K562 (cell line): ENCODE results near the gene INPP4B. TPM values are rescaled to one million over a fixed set of nuclear protein-coding genes. Genes with fewer than 3 reads are reported as not detected.

Source experiments
- ATAC-seq: fragments of 200-7000 bp; cut with Tn5 transposase; 3 replicates; pipeline ENCODE4 v1.9.1; 2020; ENCODE audit warnings: moderate library complexity
- BruUV-seq: library from RNA; stranded (reverse); fragments of 400-500 nt; replicated peaks from 2 replicates; lab custom pipeline; 2021; lab: Mats Ljungman, UMichigan
- CTCF ChIA-PET: fragments of 300-600 bp; formaldehyde crosslinking; extraction: SDS; loops from one replicate; lab custom pipeline; 2021; ENCODE audit warnings: low intra/inter-chr PET ratio; lab: Yijun Ruan, JAX
- POLR2A ChIA-PET: fragments of 300-600, 350-650 bp; sonication (Branson Sonifier 250); formaldehyde crosslinking; extraction: SDS; loops from one replicate; lab custom pipeline; 2021; ENCODE audit warnings: antibody characterized with exemption, inconsistent platforms; lab: Yijun Ruan, JAX
- DNase-seq, 4 experiments: peaks; one replicate each; pipeline versions ENCODE4 v3.0.0 to v3.0.0-alpha.2; 2011 to 2018; ENCODE audit warnings: low spot score in 3 of 4, mixed read lengths in 3 of 4; ENCODE audit errors: extremely low read depth in 1 of 4
- FAIRE-seq: peaks from 2 replicates; lab custom pipeline; 2011; peaks lifted over from hg19 to GRCh38; lab: Jason Lieb, UNC
- H2AFZ ChIP-seq: 2 replicates; pipeline ENCODE4 v1.6.0; 2011; ENCODE audit warnings: low read depth, low read length, control low read depth, inconsistent platforms
- H3K27ac ChIP-seq: fragments of 200-600 bp; 3 replicates; pipeline ENCODE4 v1.8.0; 2011; ENCODE audit warnings: low read depth, mild to moderate bottlenecking, control low read depth, inconsistent platforms, low read length, moderate library complexity, mixed read lengths; ENCODE audit errors: extremely low read depth
- H3K27me3 ChIP-seq, 2 experiments: fragments of 300-600 bp in 1 of 2; 2 replicates in 1 of 2; 3 replicates in 1 of 2; pipeline versions ENCODE4 v1.6.0 to v1.8.0; 2011; ENCODE audit warnings: inconsistent platforms in 2 of 2, low read length in 2 of 2, mild to moderate bottlenecking in 1 of 2, mixed read lengths in 1 of 2, moderate library complexity in 1 of 2; ENCODE audit not compliant: control insufficient read depth in 2 of 2, insufficient read depth in 2 of 2
- H3K36me3 ChIP-seq: fragments of 300-600 bp; 3 replicates; pipeline ENCODE4 v1.8.0; 2011; ENCODE audit warnings: mild to moderate bottlenecking, low read length, inconsistent platforms; ENCODE audit not compliant: control insufficient read depth, insufficient read depth
- H3K4me1 ChIP-seq, 2 experiments: fragments of 200-600 bp in 1 of 2; replicated peaks in 1 of 2; 2 replicates in 1 of 2; 3 replicates in 1 of 2; pipeline versions ENCODE4 v1.5.1 to v1.8.0; 2011; ENCODE audit warnings: inconsistent platforms in 2 of 2, low read length in 2 of 2, mild to moderate bottlenecking in 1 of 2, mixed read lengths in 1 of 2, moderate library complexity in 1 of 2; ENCODE audit not compliant: control insufficient read depth in 2 of 2, insufficient read depth in 2 of 2
- H3K4me2 ChIP-seq: 2 replicates; pipeline ENCODE4 v1.6.1; 2011; ENCODE audit warnings: low read length, control low read depth, inconsistent platforms, mixed read lengths; ENCODE audit not compliant: insufficient read depth
- H3K4me3 ChIP-seq: fragments of 200-600 bp; sonication (generic), shearing (Covaris generic); 2 replicates; pipeline ENCODE4 v1.5.1; 2016; ENCODE audit warnings: control low read depth, inconsistent platforms
- H3K79me2 ChIP-seq: fragments of 200-600 bp; 3 replicates; pipeline ENCODE4 v1.8.0; 2011; ENCODE audit warnings: low read length, inconsistent platforms; ENCODE audit not compliant: control insufficient read depth, insufficient read depth
- H3K9ac ChIP-seq, 2 experiments: 2 replicates each; pipeline versions ENCODE4 v1.6.0 to v1.6.1; 2011; ENCODE audit warnings: low read depth in 2 of 2, low read length in 2 of 2, control low read depth in 1 of 2, inconsistent platforms in 1 of 2, mild to moderate bottlenecking in 1 of 2, mixed read lengths in 1 of 2; ENCODE audit not compliant: insufficient read depth in 1 of 2
- H3K9me1 ChIP-seq: one replicate; pipeline ENCODE4 v1.6.0; 2011; ENCODE audit warnings: inconsistent platforms, mild to moderate bottlenecking, low read length, moderate library complexity; ENCODE audit not compliant: control insufficient read depth, insufficient read depth
- H3K9me3 ChIP-seq: replicated peaks from 2 replicates; pipeline ENCODE4 v1.5.1; 2011; ENCODE audit warnings: low read depth, low read length, inconsistent platforms; ENCODE audit not compliant: control insufficient read depth, insufficient read depth
- H4K20me1 ChIP-seq: replicated peaks from 2 replicates; pipeline ENCODE4 v1.6.1; 2011; ENCODE audit warnings: low read length, inconsistent platforms, mixed read lengths; ENCODE audit not compliant: control insufficient read depth, insufficient read depth
- CTBP1 ChIP-seq: fragments of 450-650 bp; IDR thresholded peaks from 2 replicates; pipeline ENCODE4 v1.6.1; 2016; ENCODE audit warnings: borderline replicate concordance
- FOSL1 ChIP-seq: fragments of 200-800 bp; sonication (Bioruptor generic); conservative IDR thresholded peaks from 2 replicates; pipeline ENCODE4 v1.6.1; 2016; ENCODE audit warnings: missing genetic modification characterization, missing compliant biosample characterization
- HNRNPH1 ChIP-seq: fragments of 200-400 bp; formaldehyde crosslinking; optimal IDR thresholded peaks from 2 replicates; pipeline ENCODE3; 2017; ENCODE audit warnings: low read depth, mild to moderate bottlenecking, low read length, moderate library complexity
- JUND ChIP-seq, 2 experiments: IDR thresholded peaks; 2 replicates in 1 of 2; 3 replicates in 1 of 2; pipeline ENCODE4 v1.6.1; 2011; ENCODE audit warnings: borderline replicate concordance in 2 of 2, low read depth in 2 of 2, low read length in 2 of 2, improper control_type of control experiment in 1 of 2, missing biosample characterization in 1 of 2, missing genetic modification characterization in 1 of 2, missing genetic modification reagents in 1 of 2
- KDM5B ChIP-seq: fragments of 200-600 bp; sonication (generic); IDR thresholded peaks from 2 replicates; pipeline ENCODE4 v1.6.1; 2012; ENCODE audit warnings: low read depth, mild to moderate bottlenecking, moderate library complexity, low read length, control low read depth, inconsistent platforms; ENCODE audit not compliant: insufficient replicate concordance
- NR3C1 ChIP-seq: sonication (generic); formaldehyde crosslinking; IDR thresholded peaks from 2 replicates; pipeline ENCODE4 v1.8.1; 2022; ENCODE audit warnings: missing genetic modification reagents
- SRSF1 ChIP-seq: fragments of 200-400 bp; formaldehyde crosslinking; IDR thresholded peaks from 2 replicates; pipeline ENCODE4 v1.6.1; 2017; ENCODE audit warnings: mild to moderate bottlenecking, low read depth, low read length, moderate library complexity
- TCFL5 ChIP-seq: fragments of 250-450 bp; sonication (Bioruptor Pico); conservative IDR thresholded peaks from 2 replicates; pipeline ENCODE4 v1.6.1; 2021; ENCODE audit warnings: mild to moderate bottlenecking, moderate library complexity, matching md5 sums
- TEAD1 ChIP-seq, 2 experiments: fragments of 450-650 bp in 1 of 2; sonication (generic) in 1 of 2; formaldehyde crosslinking; IDR thresholded peaks; 2 replicates each; pipeline versions ENCODE4 v1.4.0 to v1.8.0; 2020 to 2022; ENCODE audit warnings: mild to moderate bottlenecking in 2 of 2, missing genetic modification reagents in 1 of 2
- TRIM28 ChIP-seq: fragments of 450-650 bp; IDR thresholded peaks from 2 replicates; pipeline ENCODE4 v1.6.1; 2017
- ZNF445 ChIP-seq: fragments of 250-450 bp; sonication (Bioruptor Pico); IDR thresholded peaks from 2 replicates; pipeline ENCODE4 v1.4.0; 2020; ENCODE audit warnings: low read depth, mild to moderate bottlenecking, moderate library complexity
- WGBS: fragments of 100-300 bp; shearing (Covaris generic); methylation state at CpG from one replicate; pipeline ENCODE4 v1.1.6; 2016; ENCODE audit warnings: low coverage, mixed read lengths; ENCODE audit not compliant: insufficient coverage; ENCODE audit errors: missing lambda C conversion rate; 5-methylcytosine and 5-hydroxymethylcytosine counted together
- in situ Hi-C: fragments of 300-500 bp; cut with MboI; formaldehyde crosslinking; loops from 4 replicates; pipeline ENCODE4 v1.15.0; 2018; ENCODE audit warnings: inconsistent platforms, mixed read lengths
- intact Hi-C: fragments of 100-400 bp; cut with micrococcal nuclease; formaldehyde crosslinking; loops from 2 replicates; pipeline ENCODE4 v1.14.2; 2022
- polyA plus RNA-seq, 8 experiments: library from polyadenylated mRNA; depleted of rRNA in 4 of 8; stranded (reverse) in 5 of 8; unstranded in 3 of 8; fragments of >200 nt; fragmentation: Nextera tagmentation in 2 of 8; fragmentation: Illumina TruSeq in 1 of 8; extraction: Ambion mirVana in 2 of 8; extraction: Trizol in 1 of 8; gene quantifications; 2 replicates each; pipeline versions ENCODE4 v1.2.1 to v1.2.3, GENCODE V29; 2011 to 2014; ENCODE audit warnings: inconsistent platforms in 1 of 8, missing spikeins in 1 of 8
- total RNA-seq, 7 experiments: library from RNA; depleted of rRNA in 6 of 7; stranded (reverse); fragments of >200 nt in 6 of 7; fragmentation: Illumina TruSeq in 2 of 7; extraction: Trizol in 2 of 7; gene quantifications; 2 replicates each; pipeline versions ENCODE4 v1.2.1 to v1.2.3, GENCODE V29; 2011 to 2021; ENCODE audit warnings: low replicate concordance in 1 of 7
- TF ChIP-seq, protein P1 (sequence below): sonication (generic); formaldehyde crosslinking; IDR thresholded peaks from 2 replicates; pipeline ENCODE4 v1.8.0; 2022; ENCODE audit warnings: mild to moderate bottlenecking, missing genetic modification reagents
- TF ChIP-seq, protein P2 (sequence below): fragments of 450-650 bp; IDR thresholded peaks from 2 replicates; pipeline ENCODE4 v1.6.1; 2017; ENCODE audit warnings: antibody characterized with exemption
- TF ChIP-seq, protein P3 (sequence below): fragments of 200-800 bp; sonication (Bioruptor generic); IDR thresholded peaks from 2 replicates; pipeline ENCODE4 v1.6.1; 2016; ENCODE audit warnings: missing genetic modification characterization, missing compliant biosample characterization

Gene INPP4B
- total and polyA plus RNA-seq, 9 of the 15 experiments (the other 6 are each of a cell fraction or from before 2014, with no cell fraction given): 0.04 to 0.11 TPM; not detected in 7

DNA sequence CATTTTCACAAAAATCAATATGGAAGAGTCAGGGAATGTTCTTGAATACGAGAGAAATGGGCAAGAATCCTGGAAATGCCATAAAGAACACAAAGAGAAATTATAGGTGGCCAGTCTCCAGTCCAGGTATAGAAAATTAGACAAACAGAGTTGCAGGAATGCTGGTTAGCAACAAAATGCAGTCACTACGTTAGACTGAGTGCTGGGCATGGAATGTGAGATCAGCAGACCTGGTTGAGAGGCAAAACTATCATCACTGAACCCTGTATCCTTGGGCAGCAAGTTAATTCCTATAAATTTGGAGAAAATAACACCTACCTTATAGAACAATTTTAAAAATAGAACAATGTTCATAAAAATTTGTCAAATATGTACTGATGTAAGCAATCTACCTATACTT is 417.4 kb downstream of the INPP4B start:
- no peaks in the 10 kb centered on the region for H4K20me1 ChIP-seq
- no TSS peak for BruUV-seq
- POLR2A ChIA-PET: no interaction called here
- H3K79me2 ChIP-seq: no peaks in the 10 kb centered on the region
- H3K27ac ChIP-seq: no peak overlapping the region
- no peak for DNase-seq
- H3K27me3 ChIP-seq: no peaks in the 10 kb centered on the region
- no peak for TF ChIP-seq KDM5B
- TF ChIP-seq, protein P1, sequence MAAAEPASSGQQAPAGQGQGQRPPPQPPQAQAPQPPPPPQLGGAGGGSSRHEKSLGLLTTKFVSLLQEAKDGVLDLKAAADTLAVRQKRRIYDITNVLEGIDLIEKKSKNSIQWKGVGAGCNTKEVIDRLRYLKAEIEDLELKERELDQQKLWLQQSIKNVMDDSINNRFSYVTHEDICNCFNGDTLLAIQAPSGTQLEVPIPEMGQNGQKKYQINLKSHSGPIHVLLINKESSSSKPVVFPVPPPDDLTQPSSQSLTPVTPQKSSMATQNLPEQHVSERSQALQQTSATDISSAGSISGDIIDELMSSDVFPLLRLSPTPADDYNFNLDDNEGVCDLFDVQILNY (CRISPR knock-in tag): no peak
- TF ChIP-seq, protein P2, sequence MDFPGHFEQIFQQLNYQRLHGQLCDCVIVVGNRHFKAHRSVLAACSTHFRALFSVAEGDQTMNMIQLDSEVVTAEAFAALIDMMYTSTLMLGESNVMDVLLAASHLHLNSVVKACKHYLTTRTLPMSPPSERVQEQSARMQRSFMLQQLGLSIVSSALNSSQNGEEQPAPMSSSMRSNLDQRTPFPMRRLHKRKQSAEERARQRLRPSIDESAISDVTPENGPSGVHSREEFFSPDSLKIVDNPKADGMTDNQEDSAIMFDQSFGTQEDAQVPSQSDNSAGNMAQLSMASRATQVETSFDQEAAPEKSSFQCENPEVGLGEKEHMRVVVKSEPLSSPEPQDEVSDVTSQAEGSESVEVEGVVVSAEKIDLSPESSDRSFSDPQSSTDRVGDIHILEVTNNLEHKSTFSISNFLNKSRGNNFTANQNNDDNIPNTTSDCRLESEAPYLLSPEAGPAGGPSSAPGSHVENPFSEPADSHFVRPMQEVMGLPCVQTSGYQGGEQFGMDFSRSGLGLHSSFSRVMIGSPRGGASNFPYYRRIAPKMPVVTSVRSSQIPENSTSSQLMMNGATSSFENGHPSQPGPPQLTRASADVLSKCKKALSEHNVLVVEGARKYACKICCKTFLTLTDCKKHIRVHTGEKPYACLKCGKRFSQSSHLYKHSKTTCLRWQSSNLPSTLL: no peak
- TF ChIP-seq HNRNPH1: no peak
- TF ChIP-seq ZNF445: no peak
- TF ChIP-seq CTBP1: no peak
- TF ChIP-seq FOSL1 (tag): no peak
- TF ChIP-seq JUND (IDR thresholded peaks at IDR 0.05; ENCODE audit: borderline replicate concordance, low read depth, low read length): no peak
- no peak for TF ChIP-seq JUND (tag; IDR thresholded peaks at IDR 0.05; ENCODE audit: borderline replicate concordance, low read depth, low read length)
- no peak for TF ChIP-seq TCFL5 (CRISPR knock-in tag)
- no peak for TF ChIP-seq NR3C1 (CRISPR knock-in tag)
- TF ChIP-seq, protein P3, sequence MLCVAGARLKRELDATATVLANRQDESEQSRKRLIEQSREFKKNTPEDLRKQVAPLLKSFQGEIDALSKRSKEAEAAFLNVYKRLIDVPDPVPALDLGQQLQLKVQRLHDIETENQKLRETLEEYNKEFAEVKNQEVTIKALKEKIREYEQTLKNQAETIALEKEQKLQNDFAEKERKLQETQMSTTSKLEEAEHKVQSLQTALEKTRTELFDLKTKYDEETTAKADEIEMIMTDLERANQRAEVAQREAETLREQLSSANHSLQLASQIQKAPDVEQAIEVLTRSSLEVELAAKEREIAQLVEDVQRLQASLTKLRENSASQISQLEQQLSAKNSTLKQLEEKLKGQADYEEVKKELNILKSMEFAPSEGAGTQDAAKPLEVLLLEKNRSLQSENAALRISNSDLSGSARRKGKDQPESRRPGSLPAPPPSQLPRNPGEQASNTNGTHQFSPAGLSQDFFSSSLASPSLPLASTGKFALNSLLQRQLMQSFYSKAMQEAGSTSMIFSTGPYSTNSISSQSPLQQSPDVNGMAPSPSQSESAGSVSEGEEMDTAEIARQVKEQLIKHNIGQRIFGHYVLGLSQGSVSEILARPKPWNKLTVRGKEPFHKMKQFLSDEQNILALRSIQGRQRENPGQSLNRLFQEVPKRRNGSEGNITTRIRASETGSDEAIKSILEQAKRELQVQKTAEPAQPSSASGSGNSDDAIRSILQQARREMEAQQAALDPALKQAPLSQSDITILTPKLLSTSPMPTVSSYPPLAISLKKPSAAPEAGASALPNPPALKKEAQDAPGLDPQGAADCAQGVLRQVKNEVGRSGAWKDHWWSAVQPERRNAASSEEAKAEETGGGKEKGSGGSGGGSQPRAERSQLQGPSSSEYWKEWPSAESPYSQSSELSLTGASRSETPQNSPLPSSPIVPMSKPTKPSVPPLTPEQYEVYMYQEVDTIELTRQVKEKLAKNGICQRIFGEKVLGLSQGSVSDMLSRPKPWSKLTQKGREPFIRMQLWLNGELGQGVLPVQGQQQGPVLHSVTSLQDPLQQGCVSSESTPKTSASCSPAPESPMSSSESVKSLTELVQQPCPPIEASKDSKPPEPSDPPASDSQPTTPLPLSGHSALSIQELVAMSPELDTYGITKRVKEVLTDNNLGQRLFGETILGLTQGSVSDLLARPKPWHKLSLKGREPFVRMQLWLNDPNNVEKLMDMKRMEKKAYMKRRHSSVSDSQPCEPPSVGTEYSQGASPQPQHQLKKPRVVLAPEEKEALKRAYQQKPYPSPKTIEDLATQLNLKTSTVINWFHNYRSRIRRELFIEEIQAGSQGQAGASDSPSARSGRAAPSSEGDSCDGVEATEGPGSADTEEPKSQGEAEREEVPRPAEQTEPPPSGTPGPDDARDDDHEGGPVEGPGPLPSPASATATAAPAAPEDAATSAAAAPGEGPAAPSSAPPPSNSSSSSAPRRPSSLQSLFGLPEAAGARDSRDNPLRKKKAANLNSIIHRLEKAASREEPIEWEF: no peak
- no peak for TF ChIP-seq SRSF1
- no peak for TF ChIP-seq TEAD1 (CRISPR knock-in tag; IDR thresholded peaks at IDR 0.05)
- no peak for TF ChIP-seq TRIM28
- no peak for FAIRE-seq
- no peaks in the 10 kb centered on the region for H3K9me1 ChIP-seq
- H3K4me3 ChIP-seq: no peak overlapping the region
- H3K4me2 ChIP-seq: no peak overlapping the region
- 0% methylated on average over 2 of the region's 2 CpGs for WGBS
- intact Hi-C loops: no loop called here
- no peaks in the 10 kb centered on the region for H3K9me3 ChIP-seq
- no peaks in the 10 kb centered on the region for H3K36me3 ChIP-seq
- ATAC-seq: no peak
- H3K4me1 ChIP-seq: no peaks in the 10 kb centered on the region
- H3K9ac ChIP-seq: no peak overlapping the region
- in situ Hi-C loops: no loop called here
- CTCF ChIA-PET: no interaction called here
- H2AFZ ChIP-seq: no peak overlapping the region
